Lower lobe of right lung (tissue), 2 donors: ENCODE measurements around the gene HTT. TPM values are rescaled to one million over a fixed set of nuclear protein-coding genes. Genes with fewer than 3 reads are reported as not detected.

ENCODE experiments used
- ATAC-seq, 2 donors: fragments of 200-7000 bp; cut with Tn5 transposase; one replicate each; pipeline ENCODE4 v1.9.1; 2020 to 2022; ENCODE audit warnings: mild to moderate bottlenecking in 2 of 2, moderate library complexity in 2 of 2
- DNase-seq: peaks from one replicate; pipeline ENCODE4 v3.0.0-alpha.2; 2020
- H3K27ac ChIP-seq: fragments of 200-600 bp; one replicate; pipeline ENCODE4 v1.8.0; 2022
- H3K27me3 ChIP-seq: fragments of 200-600 bp; one replicate; pipeline ENCODE4 v1.8.0; 2022; ENCODE audit warnings: low read depth
- H3K36me3 ChIP-seq: fragments of 200-600 bp; one replicate; pipeline ENCODE4 v1.8.0; 2022; ENCODE audit warnings: mild to moderate bottlenecking
- H3K4me1 ChIP-seq: fragments of 200-600 bp; one replicate; pipeline ENCODE4 v1.8.0; 2022
- H3K4me3 ChIP-seq: fragments of 200-600 bp; one replicate; pipeline ENCODE4 v1.8.0; 2022; ENCODE audit warnings: mild to moderate bottlenecking
- H3K9me3 ChIP-seq: fragments of 200-600 bp; one replicate; pipeline ENCODE4 v1.8.0; 2022
- intact Hi-C: fragments of 100-400 bp; cut with DNase I; formaldehyde crosslinking; loops from one replicate; pipeline ENCODE4 v1.11.0; 2022
- total RNA-seq: library from RNA; stranded (reverse); fragmentation: NEBNext Ultra II Directional; extraction: Animal tissue kit (Norgen Biotek cat#: 25700); gene quantifications from one replicate; pipeline ENCODE4 v1.2.1, GENCODE V29; 2021
- TF ChIP-seq, protein P1 (sequence below): fragments of 200-600 bp; IDR thresholded peaks from one replicate; pipeline ENCODE4 v1.8.0; 2022; ENCODE audit warnings: antibody characterized with exemption, mild to moderate bottlenecking
- donor health status: DM: no; HTN: yes; CAD: no; lungs with severe emphysema.

The HTT gene
- total RNA-seq, 1 donor from 2014 or later = 73.1 TPM

- peaks cover 89% of the 10 kb centered on the region for H3K36me3 ChIP-seq
- H3K27ac ChIP-seq = no peak overlapping the region
- DNase-seq (no peak), ATAC-seq (no peak)
- H3K4me3 ChIP-seq = no peak overlapping the region
- TF ChIP-seq, protein P1, sequence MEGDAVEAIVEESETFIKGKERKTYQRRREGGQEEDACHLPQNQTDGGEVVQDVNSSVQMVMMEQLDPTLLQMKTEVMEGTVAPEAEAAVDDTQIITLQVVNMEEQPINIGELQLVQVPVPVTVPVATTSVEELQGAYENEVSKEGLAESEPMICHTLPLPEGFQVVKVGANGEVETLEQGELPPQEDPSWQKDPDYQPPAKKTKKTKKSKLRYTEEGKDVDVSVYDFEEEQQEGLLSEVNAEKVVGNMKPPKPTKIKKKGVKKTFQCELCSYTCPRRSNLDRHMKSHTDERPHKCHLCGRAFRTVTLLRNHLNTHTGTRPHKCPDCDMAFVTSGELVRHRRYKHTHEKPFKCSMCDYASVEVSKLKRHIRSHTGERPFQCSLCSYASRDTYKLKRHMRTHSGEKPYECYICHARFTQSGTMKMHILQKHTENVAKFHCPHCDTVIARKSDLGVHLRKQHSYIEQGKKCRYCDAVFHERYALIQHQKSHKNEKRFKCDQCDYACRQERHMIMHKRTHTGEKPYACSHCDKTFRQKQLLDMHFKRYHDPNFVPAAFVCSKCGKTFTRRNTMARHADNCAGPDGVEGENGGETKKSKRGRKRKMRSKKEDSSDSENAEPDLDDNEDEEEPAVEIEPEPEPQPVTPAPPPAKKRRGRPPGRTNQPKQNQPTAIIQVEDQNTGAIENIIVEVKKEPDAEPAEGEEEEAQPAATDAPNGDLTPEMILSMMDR = no peak
- no peaks in the 10 kb centered on the region for H3K9me3 ChIP-seq
- no peaks in the 10 kb centered on the region for H3K4me1 ChIP-seq
- H3K27me3 ChIP-seq = no peaks in the 10 kb centered on the region
- intact Hi-C loops = no loop called here
These were observed 100.2 kb downstream of the HTT start for GRCh38 chr4:3174371-3175338.

DNA sequence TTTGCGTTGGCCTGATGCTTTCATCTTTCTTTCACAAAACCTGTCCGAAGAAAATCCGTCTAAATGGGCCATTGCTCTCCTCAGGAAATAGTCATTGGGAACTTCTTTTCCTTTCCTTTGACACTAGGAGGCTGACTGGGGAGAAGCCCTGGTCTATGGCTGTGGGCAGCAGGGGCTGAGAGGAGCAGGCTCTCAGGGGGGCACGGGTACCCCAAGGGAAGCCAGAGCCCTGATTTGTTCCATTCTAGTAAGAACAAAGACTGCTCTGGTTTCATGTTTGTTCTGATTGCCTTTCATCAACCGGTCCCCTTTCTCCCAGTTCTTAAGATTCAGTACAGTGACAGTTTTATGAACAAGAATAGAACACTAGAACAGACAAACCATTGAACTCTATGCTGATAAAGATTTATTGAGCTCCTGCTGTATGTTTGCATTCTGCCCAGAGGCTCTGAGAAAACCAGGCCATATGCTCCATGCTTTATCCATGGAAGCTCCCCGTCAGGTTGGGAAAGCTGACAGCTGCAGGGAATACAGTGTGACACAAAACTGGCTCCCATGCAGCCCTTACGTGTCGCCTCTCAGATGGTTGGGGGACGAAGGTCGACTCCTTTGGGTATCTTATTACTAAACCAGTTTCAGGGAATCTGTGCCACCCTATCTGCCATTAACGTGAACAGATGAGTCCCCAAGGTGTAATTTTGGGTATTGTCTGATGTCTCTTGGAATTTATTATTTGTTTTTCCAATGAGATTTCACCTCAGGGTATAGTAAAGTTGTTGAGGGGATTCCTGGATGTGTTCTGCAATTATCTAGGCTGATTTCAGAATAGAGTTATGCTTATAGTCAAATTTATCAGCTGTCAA is 102.1 kb downstream of the HTT start:
- TF ChIP-seq, protein P1 = no peak
- no peaks in the 10 kb centered on the region for H3K9me3 ChIP-seq

DNA sequence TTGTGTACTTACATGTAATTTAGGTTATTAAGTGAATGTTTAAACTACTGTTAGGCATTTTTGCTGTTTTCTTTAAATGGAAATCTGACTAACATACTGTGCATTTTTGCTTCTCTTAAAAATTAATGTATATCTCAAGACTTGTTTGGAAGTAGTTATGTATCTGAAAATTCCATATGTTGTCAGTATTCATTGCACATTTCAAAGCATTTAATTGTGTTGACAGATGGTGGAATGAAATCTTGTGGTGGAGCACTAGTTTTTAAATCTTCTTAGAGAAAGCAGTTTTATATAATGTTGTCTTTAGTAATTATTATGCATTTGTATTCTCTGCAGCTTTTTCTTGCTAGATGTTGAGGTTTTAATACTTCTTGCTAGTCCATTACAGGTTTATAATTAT is 102.9 kb downstream of the HTT start:
- intact Hi-C loops = no loop called here
- H3K36me3 ChIP-seq = peaks cover 95% of the 10 kb centered on the region
- no peaks in the 10 kb centered on the region for H3K9me3 ChIP-seq
- no peak overlapping the region for H3K27ac ChIP-seq
- DNase-seq (no peak), ATAC-seq (no peak)
- H3K27me3 ChIP-seq = no peaks in the 10 kb centered on the region
- TF ChIP-seq, protein P1 = no peak
- no peak overlapping the region for H3K4me3 ChIP-seq
- no peaks in the 10 kb centered on the region for H3K4me1 ChIP-seq

More for the DNA sequence above, 102.1 kb downstream of the HTT start:
- ATAC-seq = no peak
- intact Hi-C loops = no loop called here
- Histone ChIP-seq H3K4me1 (no peaks in the 10 kb centered on the region), H3K27ac (no peak overlapping the region), H3K4me3 (no peak overlapping the region), H3K27me3 (no peaks in the 10 kb centered on the region), H3K36me3 (peaks cover 95% of the 10 kb centered on the region)
- no peak for DNase-seq

GRCh38 chr4:3177905-3178304 is 103.4 kb downstream of the HTT start:
- intact Hi-C loops = no loop called here
- no peak overlapping the region for H3K4me3 ChIP-seq
- H3K4me1 ChIP-seq = no peaks in the 10 kb centered on the region
- TF ChIP-seq, protein P1 = no peak
- no peaks in the 10 kb centered on the region for H3K9me3 ChIP-seq
- H3K27ac ChIP-seq = no peak overlapping the region
- H3K27me3 ChIP-seq = no peaks in the 10 kb centered on the region
- ATAC-seq (no peak), DNase-seq (no peak)
- peaks cover 95% of the 10 kb centered on the region for H3K36me3 ChIP-seq

DNA sequence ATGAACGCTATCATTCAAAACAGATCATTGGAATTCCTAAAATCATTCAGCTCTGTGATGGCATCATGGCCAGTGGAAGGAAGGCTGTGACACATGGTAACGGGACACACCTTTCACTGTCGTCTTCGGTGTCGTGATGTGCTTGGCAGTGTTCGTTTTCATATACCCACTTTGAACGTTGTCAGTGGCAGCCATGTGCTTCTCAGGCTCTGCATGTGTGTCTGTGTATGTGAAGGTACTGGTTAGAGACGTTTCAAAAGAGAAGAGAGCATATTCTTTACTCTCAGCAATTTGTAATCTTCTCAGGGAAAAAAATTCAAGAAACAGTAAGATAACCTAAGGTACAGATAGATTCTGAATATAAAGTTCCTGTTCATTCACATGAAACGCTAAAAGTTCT is 103.9 kb downstream of the HTT start:
- intact Hi-C loops = no loop called here
- no peak overlapping the region for H3K27ac ChIP-seq
- DNase-seq = no peak
- H3K4me3 ChIP-seq = no peak overlapping the region
- H3K9me3 ChIP-seq = no peaks in the 10 kb centered on the region
- TF ChIP-seq, protein P1 = no peak
- H3K36me3 ChIP-seq = peaks cover 95% of the 10 kb centered on the region
- no peaks in the 10 kb centered on the region for H3K4me1 ChIP-seq
- no peaks in the 10 kb centered on the region for H3K27me3 ChIP-seq
- ATAC-seq = no peak
